Esophagus squamous epithelium (tissue), 5 donors: Measurements from ENCODE around the gene LILRA2. TPM values are rescaled to one million over a fixed set of nuclear protein-coding genes. Genes with fewer than 3 reads are reported as not detected.

Source experiments
- DNase-seq: peaks from one replicate; lab custom pipeline; 2025; lab: John Stamatoyannopoulos, UW
- H3K27ac ChIP-seq, 4 donors: fragments of 200-600 bp; sonication (generic); one replicate each; pipeline ENCODE4 v1.5.1; 2016 to 2019; ENCODE audit warnings: mild to moderate bottlenecking in 1 of 4
- H3K27me3 ChIP-seq, 4 donors: fragments of 200-600 bp; sonication (generic); 1 replicate in 3 of 4; 2 replicates in 1 of 4; pipeline versions ENCODE4 v1.5.1 to v1.6.0; 2017 to 2021; ENCODE audit warnings: antibody characterized with exemption in 1 of 4
- H3K36me3 ChIP-seq, 3 donors: fragments of 200-600 bp; sonication (generic); one replicate each; pipeline ENCODE4 v1.5.1; 2016 to 2019
- H3K4me1 ChIP-seq, 3 donors: fragments of 200-600 bp; sonication (generic); one replicate each; pipeline ENCODE4 v1.5.1; 2017 to 2019
- H3K4me3 ChIP-seq, 4 donors: fragments of 200-600 bp; sonication (generic); 1 replicate in 3 of 4; 2 replicates in 1 of 4; pipeline ENCODE4 v1.5.1; 2016 to 2019; ENCODE audit warnings: mild to moderate bottlenecking in 2 of 4, moderate library complexity in 1 of 4
- H3K9me3 ChIP-seq, 3 donors: fragments of 200-600 bp; sonication (generic); one replicate each; pipeline ENCODE4 v1.5.1; 2016 to 2019
- CTCF ChIP-seq, 6 experiments: fragments of 450-650 bp in 4 of 6; fragments of 200-600 bp in 2 of 6; sonication (generic) in 2 of 6; IDR thresholded peaks; one replicate each; pipeline ENCODE4 v1.5.1; 2016 to 2019; ENCODE audit warnings: antibody characterized with exemption in 6 of 6, mild to moderate bottlenecking in 4 of 6, moderate library complexity in 4 of 6
- POLR2A ChIP-seq, 4 donors: fragments of 450-650 bp; IDR thresholded peaks; one replicate each; pipeline ENCODE4 v1.6.1; 2017; ENCODE audit warnings: antibody characterized with exemption in 4 of 4, mild to moderate bottlenecking in 4 of 4, moderate library complexity in 3 of 4
- WGBS, 2 donors: methylation state at CpG; one replicate each; pipeline ENCODE4 v1.1.5; 2018; 5-methylcytosine and 5-hydroxymethylcytosine counted together
- intact Hi-C: fragments of 100-400 bp; cut with DNase I; formaldehyde crosslinking; loops from one replicate; pipeline ENCODE4 v1.15.0; 2022
- total RNA-seq, 4 donors: library from RNA; depleted of rRNA; stranded (reverse); fragments of >200 nt; gene quantifications; one replicate each; pipeline ENCODE4 v1.1.0, GENCODE V29; 2016
- donor health status: DM: yes; HTN: yes; CAD: no.

LILRA2 gene
- total RNA-seq, 4 donors from 2014 or later, result 0.11 to 0.76 (median 0.53) TPM; not detected in 1

- intact Hi-C loops, result no loop called here
- Histone ChIP-seq H3K36me3 (no peaks in the 10 kb centered on the region), H3K4me1 (no peaks in the 10 kb centered on the region), H3K27ac (no peak overlapping the region), H3K9me3 (no peaks in the 10 kb centered on the region), H3K4me3 (no peak overlapping the region), H3K27me3 (no peaks in the 10 kb centered on the region)
- TF ChIP-seq POLR2A (IDR thresholded peaks at IDR 0.05), result no peak
- no peak for DNase-seq
- 87 to 89% methylated on average over 5 to 15 of the region's 16 CpGs for WGBS, 2 donors
Observed at GRCh38 chr19:54548806-54549205, 24.8 kb upstream of the LILRA2 start.

GRCh38 chr19:54549224-54549623 lies 24.4 kb upstream of the LILRA2 start:
- WGBS, 2 donors, result 70 to 100% methylated on average over 1 to 5 of the region's 14 CpGs
- no peaks in the 10 kb centered on the region for H3K9me3 ChIP-seq
- no peak overlapping the region for H3K4me3 ChIP-seq
- no peak overlapping the region for H3K27ac ChIP-seq
- H3K4me1 ChIP-seq, result no peaks in the 10 kb centered on the region
- TF ChIP-seq CTCF (IDR thresholded peaks at IDR 0.05) (no peak), POLR2A (IDR thresholded peaks at IDR 0.05) (no peak)
- no peaks in the 10 kb centered on the region for H3K36me3 ChIP-seq
- intact Hi-C loops, result no loop called here
- no peaks in the 10 kb centered on the region for H3K27me3 ChIP-seq
- no peak for DNase-seq

- 64% methylated on average over 6 of the region's 6 CpGs for whole genome bisulfite sequencing, 2 donors
- H3K9me3 ChIP-seq, result no peaks in the 10 kb centered on the region
- no peak for TF ChIP-seq CTCF (IDR thresholded peaks at IDR 0.05)
- TF ChIP-seq POLR2A (IDR thresholded peaks at IDR 0.05), result no peak
- intact Hi-C loops, result no loop called here
- H3K36me3 ChIP-seq, result no peaks in the 10 kb centered on the region
- no peak overlapping the region for H3K27ac ChIP-seq
- H3K27me3 ChIP-seq, result peaks cover 0 to 5% (median 0%) of the 10 kb centered on the region in 4 donors
- no peak overlapping the region for H3K4me3 ChIP-seq
- H3K4me1 ChIP-seq, result no peaks in the 10 kb centered on the region
- DNase-seq, result no peak
Observed at GRCh38 chr19:54551293-54551692, 22.3 kb upstream of the LILRA2 start.

GRCh38 chr19:54551950-54552912 lies 21.4 kb upstream of the LILRA2 start:
- DNase-seq, result no peak
- Histone ChIP-seq H3K4me1 (no peaks in the 10 kb centered on the region), H3K36me3 (no peaks in the 10 kb centered on the region), H3K27ac (no peak overlapping the region), H3K9me3 (no peaks in the 10 kb centered on the region), H3K27me3 (peaks cover 0 to 5% (median 0%) of the 10 kb centered on the region in 4 donors), H3K4me3 (no peak overlapping the region)
- WGBS, 2 donors, result 67 to 76% methylated on average over 11 to 16 of the region's 22 CpGs
- TF ChIP-seq POLR2A (IDR thresholded peaks at IDR 0.05) (no peak), CTCF (IDR thresholded peaks at IDR 0.05) (no peak)
- intact Hi-C loops, result no loop called here

GRCh38 chr19:54552913-54553310 lies 20.7 kb upstream of the LILRA2 start:
- no peaks in the 10 kb centered on the region for H3K9me3 ChIP-seq
- TF ChIP-seq POLR2A (IDR thresholded peaks at IDR 0.05), result no peak
- TF ChIP-seq CTCF (IDR thresholded peaks at IDR 0.05), result no peak
- H3K4me3 ChIP-seq, result no peak overlapping the region
- DNase-seq, result no peak
- 80 to 89% methylated on average over 1 to 10 of the region's 15 CpGs for WGBS, 2 donors
- no peaks in the 10 kb centered on the region for H3K36me3 ChIP-seq
- no peaks in the 10 kb centered on the region for H3K4me1 ChIP-seq
- H3K27ac ChIP-seq, result no peak overlapping the region
- H3K27me3 ChIP-seq, result peaks cover 0 to 5% (median 0%) of the 10 kb centered on the region in 4 donors
- intact Hi-C loops, result no loop called here
